NCI-H2029 (cell line): ENCODE results near the gene ADGRL3.
"Not testable (repeated sequence)": the region's sequence is repeated elsewhere in the genome, so short reads cannot be mapped to it uniquely, and the experiment has no call there.

Experiments used
- DNase-seq: peaks from one replicate; lab custom pipeline; 2025; lab: John Stamatoyannopoulos, UW

ADGRL3 gene

DNA sequence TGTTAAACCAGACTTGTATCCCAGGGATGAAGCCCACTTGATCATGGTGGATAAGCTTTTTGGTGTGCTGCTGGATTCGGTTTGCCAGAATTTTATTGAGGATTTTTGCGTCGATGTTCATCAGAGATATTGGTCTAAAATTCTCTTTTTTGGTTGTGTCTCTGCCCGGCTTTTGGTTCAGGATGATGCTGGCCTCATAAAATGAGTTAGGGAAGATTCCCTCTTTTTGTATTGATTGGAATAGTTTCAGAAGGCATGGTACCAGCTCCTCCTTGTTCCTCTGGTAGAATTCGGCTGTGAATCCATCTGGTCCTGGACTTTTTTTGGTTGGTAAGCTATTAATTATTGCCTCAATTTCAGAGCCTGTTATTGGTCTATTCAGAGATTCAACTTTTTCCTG, 556.8 kb downstream of the ADGRL3 start:
- not testable (repeated sequence) for DNase-seq

DNA sequence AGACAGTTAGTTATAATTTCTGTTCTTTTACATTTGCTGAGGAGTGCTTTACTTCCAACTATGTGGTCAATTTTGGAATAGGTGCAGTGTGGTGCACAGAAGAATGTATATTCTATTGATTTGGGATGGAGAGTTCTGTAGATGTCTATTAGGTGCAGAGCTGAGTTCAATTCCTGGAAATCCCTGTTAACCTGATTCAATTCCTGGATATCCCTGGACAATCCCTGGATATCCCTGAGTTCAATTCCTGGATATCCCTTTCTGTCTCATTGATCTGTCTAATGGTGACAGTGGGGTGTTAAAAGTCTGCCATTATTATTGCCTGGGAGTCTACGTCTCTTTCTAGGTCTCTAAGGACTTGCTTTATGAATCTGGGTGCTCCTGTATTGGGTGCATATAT, 557.9 kb downstream of the ADGRL3 start:
- not testable (repeated sequence) for DNase-seq

- DNase-seq = not testable (repeated sequence)
These were observed 558.5 kb downstream of the ADGRL3 start for GRCh38 chr4:61758596-61758995.

DNA sequence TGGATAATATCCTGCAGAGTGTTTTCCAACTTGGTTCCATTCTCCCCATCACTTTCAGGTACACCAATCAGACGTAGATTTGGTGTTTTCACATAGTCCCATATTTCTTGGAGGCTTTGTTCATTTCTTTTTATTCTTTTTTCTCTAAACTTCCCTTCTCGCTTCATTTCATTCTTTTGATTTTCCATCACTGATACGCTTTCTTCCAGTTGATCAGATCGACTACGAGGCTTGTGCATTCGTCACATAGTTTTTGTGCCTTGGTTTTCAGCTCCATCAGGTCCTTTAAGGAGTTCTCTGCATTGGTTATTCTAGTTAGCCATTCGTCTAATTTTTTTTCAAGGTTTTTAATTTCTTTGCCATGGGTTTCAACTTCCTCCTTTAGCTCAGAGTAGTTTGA, 559.1 kb downstream of the ADGRL3 start:
- not testable (repeated sequence) for DNase-seq

GRCh38 chr4:61759885-61760284, 559.8 kb downstream of the ADGRL3 start:
- DNase-seq = not testable (repeated sequence)

DNA sequence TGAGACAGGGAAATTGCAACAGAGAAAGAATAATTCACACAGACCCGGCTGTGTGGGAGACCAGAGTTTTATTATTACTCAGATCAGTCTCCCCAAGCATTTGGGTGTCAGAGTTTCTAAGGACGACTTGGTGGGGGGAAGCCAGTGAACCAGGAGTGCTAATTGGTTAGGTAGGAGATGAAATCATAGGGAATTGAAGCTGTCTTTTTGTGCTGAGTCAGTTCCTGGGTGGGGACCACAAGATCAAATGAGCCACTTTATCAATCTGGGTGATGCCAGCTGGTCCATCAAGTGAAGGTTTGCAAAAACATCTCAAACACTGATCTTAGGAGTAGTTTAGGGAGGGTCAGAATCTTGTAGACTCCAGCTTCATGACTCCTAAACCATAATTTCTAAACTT, 560.7 kb downstream of the ADGRL3 start:
- DNase-seq = no peak

- DNase-seq = no peak
These were observed 562.8 kb downstream of the ADGRL3 start for GRCh38 chr4:61762722-61763627.

DNA sequence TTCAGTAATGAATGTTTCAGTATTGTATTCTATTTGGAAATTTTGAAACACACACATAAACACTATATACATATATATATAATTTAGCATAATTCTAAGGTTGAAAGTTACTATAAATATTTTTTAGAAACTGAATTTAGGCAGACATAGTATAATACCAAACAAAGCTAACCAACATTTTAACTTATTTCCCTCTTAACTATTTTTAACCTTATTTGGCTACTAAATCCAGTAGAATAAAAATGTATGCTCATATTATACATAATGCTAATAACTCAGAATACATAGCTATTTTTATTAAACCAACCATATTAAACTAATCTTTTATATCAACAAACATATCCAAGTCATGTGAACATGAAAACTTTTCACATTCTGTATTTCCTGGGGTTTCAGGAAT, 563.6 kb downstream of the ADGRL3 start:
- no peak for DNase-seq

DNA sequence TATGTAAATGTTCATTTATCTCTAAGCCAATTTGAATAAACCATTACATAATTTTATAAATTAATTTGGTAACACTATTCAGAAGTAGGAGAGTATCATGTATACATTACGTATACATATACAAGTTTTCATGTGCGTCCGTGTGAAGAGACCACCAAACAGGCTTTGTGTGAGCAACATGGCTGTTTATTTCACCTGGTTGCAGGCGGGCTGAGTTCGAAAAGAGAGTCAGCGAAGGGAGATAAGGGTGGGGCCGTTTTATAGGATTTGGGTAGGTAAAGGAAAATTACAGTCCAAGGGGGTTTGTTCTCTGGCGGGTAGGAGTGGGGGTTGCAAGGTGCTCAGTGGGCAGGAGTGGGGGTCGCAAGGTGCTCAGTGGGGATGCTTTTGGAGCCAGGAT, 564.0 kb downstream of the ADGRL3 start:
- DNase-seq = not testable (repeated sequence)

GRCh38 chr4:61769444-61770167, 569.5 kb downstream of the ADGRL3 start:
- DNase-seq = not testable (repeated sequence)

- no peak for DNase-seq
These were observed 570.3 kb downstream of the ADGRL3 start for GRCh38 chr4:61770456-61770855.

- no peak for DNase-seq
These were observed 570.9 kb downstream of the ADGRL3 start for GRCh38 chr4:61771056-61771455.

DNA sequence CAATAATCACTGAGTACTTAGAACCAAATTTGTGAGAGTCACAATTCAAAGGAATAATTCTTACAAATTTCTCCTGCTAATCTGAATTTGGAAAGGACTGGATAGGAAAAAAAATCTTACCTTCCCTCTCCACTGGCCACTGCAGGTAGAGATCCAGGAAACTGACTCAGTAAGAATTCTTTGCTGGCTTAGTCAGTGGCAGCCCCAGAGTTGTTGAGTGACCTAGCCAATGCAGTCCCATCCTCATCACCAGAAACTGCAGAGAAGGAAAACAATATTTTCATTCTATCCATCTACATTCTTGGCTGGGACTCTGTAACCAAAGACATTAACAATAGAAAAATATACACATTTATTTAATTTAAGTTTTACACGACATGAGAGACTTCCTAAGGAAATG, 572.0 kb downstream of the ADGRL3 start:
- DNase-seq = no peak

GRCh38 chr4:61773655-61774245, 573.6 kb downstream of the ADGRL3 start:
- no peak for DNase-seq

DNA sequence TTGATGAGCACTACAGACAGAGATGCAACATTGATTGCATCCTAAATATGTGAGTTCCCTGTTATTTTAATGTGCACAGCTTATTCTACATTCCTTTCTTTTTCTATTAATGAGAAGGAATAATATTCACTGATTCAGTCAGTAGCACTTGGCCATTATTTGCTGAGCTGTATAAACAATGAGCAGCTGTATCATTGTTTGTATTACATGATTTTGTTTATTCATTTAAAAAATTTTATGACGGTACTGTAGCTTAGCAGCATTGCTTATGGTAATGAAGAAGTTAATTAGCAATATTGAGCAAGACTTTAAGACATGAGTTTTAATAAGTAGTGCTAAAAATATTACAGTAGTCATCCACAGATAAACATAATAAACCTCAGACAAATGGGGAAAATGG, 582.0 kb downstream of the ADGRL3 start:
- no peak for DNase-seq

DNA sequence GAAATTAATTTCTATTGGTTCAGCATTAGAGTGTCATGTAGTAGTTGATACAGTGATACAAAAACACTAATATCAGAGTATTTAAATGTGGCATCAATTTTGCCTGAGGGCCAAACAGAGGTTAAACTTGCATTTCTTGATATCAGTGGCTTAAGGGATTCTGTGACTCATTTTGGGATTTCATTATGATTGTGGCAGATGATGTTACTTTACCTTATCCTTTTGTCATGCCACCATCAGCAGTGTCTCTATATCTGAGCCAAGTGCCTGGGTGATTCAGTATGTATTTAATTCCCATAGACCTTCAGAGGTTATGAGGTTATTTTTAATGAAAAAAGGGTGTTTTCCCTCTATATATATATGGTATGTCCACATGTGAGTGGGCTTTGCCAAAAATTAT, 582.9 kb downstream of the ADGRL3 start:
- no peak for DNase-seq

- DNase-seq = no peak
These were observed 585.6 kb downstream of the ADGRL3 start for GRCh38 chr4:61785761-61786160.

- DNase-seq = no peak
These were observed 586.1 kb downstream of the ADGRL3 start for GRCh38 chr4:61786211-61786610.

DNA sequence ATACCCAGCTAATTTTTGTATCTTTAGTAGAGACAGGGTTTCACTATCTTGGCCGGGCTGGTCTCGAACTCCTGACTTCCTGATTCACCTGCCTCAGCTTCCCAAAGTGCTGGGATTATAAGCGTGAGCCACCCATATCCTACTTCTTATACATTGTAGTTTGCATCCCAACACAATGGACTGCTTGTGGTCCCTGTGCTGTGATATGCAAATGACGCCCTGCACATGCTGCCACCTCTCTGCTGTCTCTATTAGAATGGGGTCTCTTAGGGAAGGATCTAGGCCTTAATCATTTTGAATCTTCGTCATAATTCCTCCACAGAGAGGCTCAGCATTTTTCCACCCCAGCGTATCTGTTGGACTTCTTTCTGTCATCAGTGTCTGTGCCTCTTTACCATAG, 595.9 kb downstream of the ADGRL3 start:
- no peak for DNase-seq

- DNase-seq = no peak
These were observed 599.7 kb downstream of the ADGRL3 start for GRCh38 chr4:61799794-61800193.

DNA sequence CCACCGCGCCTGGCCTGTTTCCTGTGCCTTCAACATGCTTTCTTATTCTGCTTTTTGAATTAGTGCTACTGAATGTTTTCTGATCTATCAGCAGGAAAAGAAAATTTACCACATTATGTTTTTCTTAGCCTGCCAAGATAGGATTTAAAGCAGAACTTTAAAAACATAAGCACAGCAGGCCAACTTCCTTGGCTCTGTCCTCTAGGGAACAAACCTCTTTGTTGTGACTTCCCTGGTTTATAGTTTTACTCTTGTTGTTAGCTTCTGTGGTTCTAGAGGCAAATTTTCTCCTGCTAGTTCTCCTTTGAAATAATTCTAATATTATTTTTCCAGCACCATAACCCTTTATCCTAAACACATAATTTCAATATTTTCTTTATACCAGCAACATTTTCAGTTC, 605.1 kb downstream of the ADGRL3 start:
- DNase-seq = no peak

DNA sequence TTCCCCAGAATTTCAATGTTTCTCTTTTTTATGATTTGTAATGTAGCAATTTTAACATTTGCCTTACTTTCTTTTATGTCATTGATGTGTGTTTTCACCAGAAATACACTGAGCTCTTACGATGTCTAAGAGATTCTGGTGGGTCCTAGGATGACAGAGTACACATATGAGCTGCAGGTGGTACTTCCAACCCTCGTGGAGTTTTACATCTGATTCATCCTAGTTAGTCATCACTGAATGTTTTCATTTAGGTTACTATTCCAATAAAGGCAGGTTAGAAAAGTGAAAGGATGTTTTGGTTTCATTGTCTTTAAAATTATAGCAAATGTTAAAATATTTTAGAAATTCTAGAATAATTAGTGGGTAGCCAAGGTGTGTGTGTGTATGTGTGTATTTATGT, 605.9 kb downstream of the ADGRL3 start:
- no peak for DNase-seq

DNA sequence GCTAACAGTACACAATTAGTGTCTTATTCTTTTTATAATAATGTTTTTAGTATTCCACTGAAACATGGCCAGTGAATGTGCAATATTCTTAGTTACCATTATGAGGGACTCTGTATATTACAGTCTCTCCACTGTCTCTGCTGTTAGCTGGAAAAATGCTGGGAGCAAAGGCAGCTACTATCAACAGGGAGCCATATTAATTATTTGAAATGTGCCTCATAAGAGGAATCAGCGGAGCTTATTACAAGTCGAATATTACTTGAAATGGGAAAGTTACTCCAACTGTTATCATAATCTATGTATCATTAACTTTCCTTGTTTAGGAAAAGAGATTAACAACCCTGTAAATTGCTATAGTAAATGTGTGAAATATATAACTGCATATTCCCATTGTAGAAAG, 612.0 kb downstream of the ADGRL3 start:
- no peak for DNase-seq
